ENCODE data around the gene FETUB.
"Not testable (repeated sequence)": the region's sequence is repeated elsewhere in the genome, so short reads cannot be mapped to it uniquely, and the experiment has no call there.

Gene FETUB

GRCh38 chr3:186683979-186684378 lies 43.8 kb downstream of the FETUB start:
- no peak for TF ChIP-seq CTCF (conservative IDR thresholded peaks at IDR 0.05; ENCODE audit: control insufficient read depth, insufficient read depth, low read depth, low read length)
- no peak overlapping the region for H3K4me3 ChIP-seq (ENCODE audit: control insufficient read depth, low read depth, low read length)
- no peak for DNase-seq (ENCODE audit: low read depth)

- H3K4me3 ChIP-seq (ENCODE audit: control insufficient read depth, low read depth, low read length); DNase-seq (ENCODE audit: low read depth): not testable (repeated sequence)
Measured at GRCh38 chr3:186686475-186686874, 46.3 kb downstream of the FETUB start.

- H3K4me3 ChIP-seq (ENCODE audit: control insufficient read depth, low read depth, low read length), result no peak overlapping the region
- DNase-seq (ENCODE audit: low read depth), result no peak
- no peak for TF ChIP-seq CTCF (conservative IDR thresholded peaks at IDR 0.05; ENCODE audit: control insufficient read depth, insufficient read depth, low read depth, low read length)
Measured at GRCh38 chr3:186687120-186687651, 47.0 kb downstream of the FETUB start.

- not testable (repeated sequence) for H3K4me3 ChIP-seq (ENCODE audit: control insufficient read depth, low read depth, low read length)
Measured at GRCh38 chr3:186690304-186690703, 50.1 kb downstream of the FETUB start.

GRCh38 chr3:186691676-186692075 lies 51.5 kb downstream of the FETUB start:
- no peak for DNase-seq (ENCODE audit: low read depth)
- no peak overlapping the region for H3K4me3 ChIP-seq (ENCODE audit: control insufficient read depth, low read depth, low read length)
- TF ChIP-seq CTCF (conservative IDR thresholded peaks at IDR 0.05; ENCODE audit: control insufficient read depth, insufficient read depth, low read depth, low read length), result no peak

More at GRCh38 chr3:186690304-186690703, 50.1 kb downstream of the FETUB start:
- DNase-seq (ENCODE audit: low read depth), result not testable (repeated sequence)

- DNase-seq (ENCODE audit: low read depth), result no peak
- H3K4me3 ChIP-seq (ENCODE audit: control insufficient read depth, low read depth, low read length), result no peak overlapping the region
- TF ChIP-seq CTCF (conservative IDR thresholded peaks at IDR 0.05; ENCODE audit: control insufficient read depth, insufficient read depth, low read depth, low read length), result no peak
Measured at GRCh38 chr3:186693843-186694242, 53.6 kb downstream of the FETUB start.

GRCh38 chr3:186694288-186695032 lies 54.3 kb downstream of the FETUB start:
- no peak overlapping the region for H3K4me3 ChIP-seq (ENCODE audit: control insufficient read depth, low read depth, low read length)
- no peak for DNase-seq (ENCODE audit: low read depth)
- TF ChIP-seq CTCF (conservative IDR thresholded peaks at IDR 0.05; ENCODE audit: control insufficient read depth, insufficient read depth, low read depth, low read length), result no peak

GRCh38 chr3:186696522-186696921 lies 56.3 kb downstream of the FETUB start:
- DNase-seq (ENCODE audit: low read depth), result no peak
- TF ChIP-seq CTCF (conservative IDR thresholded peaks at IDR 0.05; ENCODE audit: control insufficient read depth, insufficient read depth, low read depth, low read length), result no peak
- no peak overlapping the region for H3K4me3 ChIP-seq (ENCODE audit: control insufficient read depth, low read depth, low read length)
